Measurements from ENCODE around the gene HIVEP3. TPM values are rescaled to one million over a fixed set of nuclear protein-coding genes. Genes with fewer than 3 reads are reported as not detected.
A peak's percentile ranks its signal among the peaks of the same experiment; 100 is the strongest.

The HIVEP3 gene
- total and polyA plus RNA-seq, 5 donors: 6.3 to 7.9 (median 7.2) TPM

DNA sequence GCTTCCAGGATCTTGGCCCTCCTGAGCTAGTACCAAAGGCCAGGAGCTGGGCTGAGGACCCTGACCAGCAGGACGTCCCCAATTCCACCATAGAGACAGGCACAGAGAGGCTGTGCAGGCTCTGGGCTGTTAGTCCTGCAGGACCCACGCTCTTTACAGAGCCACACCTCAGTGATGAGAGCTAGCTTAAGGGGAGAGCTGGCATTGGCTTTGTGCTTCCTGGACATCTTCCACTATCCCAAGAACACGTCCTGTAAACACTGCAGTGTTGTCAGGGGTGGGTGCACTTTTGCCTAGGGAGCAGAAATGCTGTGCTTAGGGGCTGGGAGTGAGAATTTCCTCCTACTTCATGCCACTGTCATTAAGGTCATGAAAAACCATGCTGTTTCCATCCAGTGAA is 342.5 kb downstream of the HIVEP3 start:
- intact Hi-C loops (cut with DNase I): loop anchor here in 3 of 4 donors (10.0 kb wide), 2 partner anchors 219 to 599 kb away; no protein-coding TSS in a partner anchor
- Histone ChIP-seq H3K27me3 (ENCODE audit: control insufficient read depth, insufficient read depth) (no peaks in the 10 kb centered on the region), H3K4me3 (ENCODE audit: low read length) (no peak overlapping the region), H3K9me3 (ENCODE audit: control insufficient read depth, low read length) (no peaks in the 10 kb centered on the region), H3K27ac (ENCODE audit: low read length) (no peak overlapping the region), H3K4me1 (ENCODE audit: control insufficient read depth, insufficient read depth, low read length) (no peaks in the 10 kb centered on the region)
- 60% methylated on average over 3 of the region's 3 CpGs for WGBS
- ATAC-seq (no peak), DNase-seq (no peak)

DNA sequence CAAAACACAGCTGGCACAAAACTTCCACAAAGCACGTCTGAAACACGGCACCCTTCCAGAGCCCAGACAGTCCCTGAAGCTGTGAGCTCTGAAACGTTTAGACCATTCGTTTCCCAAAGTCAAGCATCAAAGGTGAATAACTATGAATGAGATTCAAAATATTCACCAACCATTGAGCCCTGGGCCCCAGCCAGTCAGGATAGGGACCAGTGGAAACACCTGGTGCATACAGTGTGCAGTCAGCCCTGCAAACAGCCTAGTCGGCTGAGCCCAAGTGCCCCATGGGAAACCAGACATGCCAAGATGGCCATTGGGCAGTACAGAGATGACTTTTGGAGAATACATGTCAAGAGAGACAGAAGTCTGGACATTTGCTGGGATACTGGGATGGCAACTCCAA is 343.9 kb downstream of the HIVEP3 start:
- Histone ChIP-seq H3K4me1 (ENCODE audit: control insufficient read depth, insufficient read depth, low read length) (no peaks in the 10 kb centered on the region), H3K4me3 (ENCODE audit: low read length) (no peak overlapping the region), H3K9me3 (ENCODE audit: control insufficient read depth, low read length) (no peaks in the 10 kb centered on the region), H3K27ac (ENCODE audit: low read length) (no peak overlapping the region), H3K27me3 (ENCODE audit: control insufficient read depth, insufficient read depth) (no peaks in the 10 kb centered on the region)
- intact Hi-C loops (cut with DNase I): loop anchor here in 3 of 4 donors (10.0 kb wide), 2 partner anchors 220 to 600 kb away; no protein-coding TSS in a partner anchor
- ATAC-seq: no peak
- WGBS: 66% methylated on average over 5 of the region's 5 CpGs
- no peak for DNase-seq

DNA sequence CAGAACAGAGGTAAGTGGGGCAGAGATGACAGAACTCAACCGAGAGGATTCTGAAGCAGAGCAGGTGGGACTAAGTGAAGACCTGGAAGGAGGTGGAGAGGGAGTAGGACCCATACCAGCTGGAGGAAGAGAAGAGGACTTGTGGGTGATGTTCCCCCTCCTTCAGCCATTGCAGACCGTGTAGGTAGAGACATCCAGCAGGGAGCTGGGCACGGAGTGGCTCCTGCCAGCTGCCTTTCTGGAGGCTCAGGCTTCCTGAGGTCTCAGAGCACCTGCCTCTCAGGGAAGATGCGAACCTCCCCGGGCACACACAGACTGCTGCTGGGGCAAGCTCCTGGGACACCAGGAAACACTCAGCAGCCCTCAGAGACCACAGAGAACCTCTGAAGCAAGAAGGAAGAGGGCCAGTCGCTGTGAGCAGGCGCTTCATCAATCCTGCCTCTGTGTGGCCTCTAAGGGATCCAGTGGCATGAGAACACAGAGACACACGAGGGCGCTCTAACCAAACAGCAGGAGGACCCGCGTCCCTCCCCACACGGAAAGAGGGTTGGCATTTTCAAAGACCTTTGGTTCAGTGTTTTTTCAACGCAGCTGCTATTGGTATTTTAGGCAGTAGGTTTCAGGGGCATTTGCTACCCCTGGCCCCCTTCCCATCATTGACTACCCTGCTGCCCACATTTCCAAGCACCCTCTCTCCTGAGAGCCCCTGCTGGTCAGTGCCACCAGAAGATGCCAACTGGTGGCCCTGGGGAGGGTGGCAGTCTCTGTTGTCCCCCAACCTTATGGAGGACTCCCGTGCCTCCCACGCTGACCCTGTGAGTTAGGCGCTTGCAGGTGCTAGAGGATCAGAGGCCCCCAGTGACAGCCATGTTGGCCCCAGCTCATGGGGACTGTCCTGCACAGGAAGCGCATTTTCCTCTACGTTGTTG is 344.7 kb downstream of the HIVEP3 start:
- Histone ChIP-seq H3K27ac (ENCODE audit: low read length) (no peak overlapping the region), H3K27me3 (ENCODE audit: control insufficient read depth, insufficient read depth) (no peaks in the 10 kb centered on the region), H3K9me3 (ENCODE audit: control insufficient read depth, low read length) (no peaks in the 10 kb centered on the region), H3K4me1 (ENCODE audit: control insufficient read depth, insufficient read depth, low read length) (no peaks in the 10 kb centered on the region), H3K4me3 (ENCODE audit: low read length) (no peak overlapping the region)
- ATAC-seq: peak; percentile 80 to 90
- DNase-seq: peak; percentile 79 to 92 (median 88)
- WGBS: 31% methylated on average over 18 of the region's 18 CpGs
- intact Hi-C loops (cut with DNase I): loop anchor here in 3 of 4 donors (10.0 kb wide), 2 partner anchors 221 to 601 kb away; no protein-coding TSS in a partner anchor

DNA sequence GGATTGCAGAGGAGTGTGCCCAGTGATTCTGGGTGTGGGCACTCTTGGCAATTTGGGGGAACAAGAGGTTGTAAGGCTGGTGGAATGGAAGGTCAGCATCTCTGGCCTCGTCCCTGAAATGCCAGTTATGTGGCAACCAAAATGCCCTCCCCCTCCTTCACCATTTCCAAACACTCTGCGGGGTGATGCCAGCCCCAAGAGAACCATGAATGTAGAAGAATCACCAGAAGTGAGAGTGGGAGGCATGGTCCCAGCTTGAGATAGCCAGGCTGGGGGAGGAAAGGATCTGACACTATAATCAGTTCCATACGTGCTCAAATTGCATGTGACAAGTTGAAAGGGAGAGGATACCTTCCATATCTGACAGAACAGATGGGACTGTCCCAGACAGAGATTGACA is 345.5 kb downstream of the HIVEP3 start:
- no peak for ATAC-seq
- intact Hi-C loops (cut with DNase I): loop anchor here in 3 of 4 donors (10.0 kb wide), 2 partner anchors 222 to 602 kb away; no protein-coding TSS in a partner anchor
- no peaks in the 10 kb centered on the region for H3K27me3 ChIP-seq (ENCODE audit: control insufficient read depth, insufficient read depth)
- no peaks in the 10 kb centered on the region for H3K4me1 ChIP-seq (ENCODE audit: control insufficient read depth, insufficient read depth, low read length)
- no peaks in the 10 kb centered on the region for H3K9me3 ChIP-seq (ENCODE audit: control insufficient read depth, low read length)
- DNase-seq: no peak
- no peak overlapping the region for H3K27ac ChIP-seq (ENCODE audit: low read length)
- no peak overlapping the region for H3K4me3 ChIP-seq (ENCODE audit: low read length)
- 93% methylated on average over 3 of the region's 3 CpGs for WGBS

DNA sequence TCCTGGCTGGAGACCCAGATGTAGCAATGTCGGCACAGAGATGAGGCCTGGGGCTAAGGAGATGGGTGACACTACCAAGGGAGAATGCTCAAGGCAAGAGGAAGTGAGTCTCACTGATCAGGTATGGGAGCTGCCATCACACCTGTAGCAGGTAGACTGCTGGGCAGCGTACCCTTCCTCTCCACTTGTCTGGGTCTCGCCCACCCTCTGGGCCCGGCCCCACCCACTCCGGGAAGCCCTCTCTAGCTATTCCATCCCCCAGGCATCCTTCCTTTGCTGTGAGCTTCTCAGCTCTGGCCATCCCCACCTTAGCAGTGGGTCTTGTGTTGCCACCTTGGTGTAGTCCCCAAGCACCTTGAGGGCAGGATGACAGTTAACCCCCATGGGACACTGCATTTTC is 346.5 kb downstream of the HIVEP3 start:
- Histone ChIP-seq H3K27me3 (ENCODE audit: control insufficient read depth, insufficient read depth) (no peaks in the 10 kb centered on the region), H3K27ac (ENCODE audit: low read length) (no peak overlapping the region), H3K4me3 (ENCODE audit: low read length) (no peak overlapping the region), H3K4me1 (ENCODE audit: control insufficient read depth, insufficient read depth, low read length) (no peaks in the 10 kb centered on the region), H3K9me3 (ENCODE audit: control insufficient read depth, low read length) (no peaks in the 10 kb centered on the region)
- DNase-seq (no peak), ATAC-seq (no peak)
- 90% methylated on average over 5 of the region's 5 CpGs for WGBS
- intact Hi-C loops (cut with DNase I): loop anchor here in 3 of 4 donors (10.0 kb wide), 2 partner anchors 223 to 603 kb away; no protein-coding TSS in a partner anchor

DNA sequence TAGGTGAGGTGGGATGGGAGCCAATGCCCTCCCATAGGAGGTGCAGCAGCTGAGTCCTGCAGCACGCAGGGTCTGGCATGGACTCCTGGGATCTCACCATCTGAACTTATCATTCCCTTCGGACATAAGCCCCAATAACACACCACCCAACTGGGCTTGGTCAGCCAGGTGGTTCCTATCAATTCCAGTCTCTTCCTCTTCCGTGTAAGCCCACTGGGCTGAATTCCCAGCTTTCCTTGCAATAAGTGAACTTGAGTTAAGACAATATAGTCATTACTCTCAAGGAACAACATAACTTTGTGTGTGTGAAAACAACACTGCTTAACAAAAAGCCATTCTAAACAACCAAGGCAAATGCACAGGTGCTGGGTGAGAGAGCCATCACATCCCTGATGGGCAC is 347.7 kb downstream of the HIVEP3 start:
- 60% methylated on average over 3 of the region's 3 CpGs for WGBS
- no peak overlapping the region for H3K27ac ChIP-seq (ENCODE audit: low read length)
- intact Hi-C loops (cut with DNase I): loop anchor here in 3 of 4 donors (10.0 kb wide), 2 partner anchors 224 to 604 kb away; no protein-coding TSS in a partner anchor
- ATAC-seq (no peak), DNase-seq (no peak)
- H3K4me3 ChIP-seq (ENCODE audit: low read length): no peak overlapping the region
- H3K4me1 ChIP-seq (ENCODE audit: control insufficient read depth, insufficient read depth, low read length): no peaks in the 10 kb centered on the region
- H3K27me3 ChIP-seq (ENCODE audit: control insufficient read depth, insufficient read depth): no peaks in the 10 kb centered on the region
- no peaks in the 10 kb centered on the region for H3K9me3 ChIP-seq (ENCODE audit: control insufficient read depth, low read length)

DNA sequence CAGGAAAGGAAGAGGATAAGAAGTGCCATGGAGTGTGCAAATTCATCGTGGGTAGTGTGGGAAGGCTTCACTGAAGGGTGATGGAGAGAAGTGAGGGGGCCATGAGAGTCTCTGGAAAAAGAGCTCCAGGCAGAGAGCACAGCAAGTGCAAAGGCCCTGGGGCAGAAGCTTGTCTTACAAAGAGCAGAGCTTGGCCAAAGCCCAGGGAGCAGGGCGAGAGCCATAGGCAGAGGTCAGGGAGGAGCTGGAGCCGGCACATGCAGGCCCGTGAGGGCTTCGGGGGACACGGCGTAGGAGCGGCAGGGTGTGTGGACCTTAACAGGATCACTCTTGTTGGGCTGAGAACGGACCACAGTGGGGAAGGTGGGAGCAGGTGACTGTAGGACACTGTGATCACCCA is 350.5 kb downstream of the HIVEP3 start:
- ATAC-seq (peak in 1 of 2 donors; percentile 23), DNase-seq (no peak)
- H3K9me3 ChIP-seq (ENCODE audit: control insufficient read depth, low read length): no peaks in the 10 kb centered on the region
- H3K27ac ChIP-seq (ENCODE audit: low read length): no peak overlapping the region
- H3K4me3 ChIP-seq (ENCODE audit: low read length): no peak overlapping the region
- WGBS: 96% methylated on average over 9 of the region's 9 CpGs
- no peaks in the 10 kb centered on the region for H3K27me3 ChIP-seq (ENCODE audit: control insufficient read depth, insufficient read depth)
- intact Hi-C loops (cut with DNase I): no loop called here
- H3K4me1 ChIP-seq (ENCODE audit: control insufficient read depth, insufficient read depth, low read length): no peaks in the 10 kb centered on the region

DNA sequence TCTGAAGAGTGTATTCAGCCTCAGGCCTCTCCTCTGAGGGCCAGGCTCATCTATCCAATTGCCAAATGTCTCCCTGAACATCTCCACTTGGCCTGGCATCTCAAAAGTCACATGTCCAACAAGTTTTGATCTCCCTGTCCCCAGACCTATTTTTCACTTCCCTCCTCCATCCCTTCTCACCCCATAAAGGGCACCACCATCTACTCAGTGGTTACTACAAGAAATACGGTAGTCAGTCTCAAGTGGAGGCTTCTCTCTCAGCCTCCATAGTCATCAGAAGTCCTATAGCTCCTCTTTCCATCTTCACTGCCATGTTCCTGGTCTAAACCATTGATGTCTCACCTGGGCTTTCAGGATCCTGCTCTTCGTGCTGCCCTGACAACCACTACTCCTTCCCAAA is 351.8 kb downstream of the HIVEP3 start:
- H3K27me3 ChIP-seq (ENCODE audit: control insufficient read depth, insufficient read depth): no peaks in the 10 kb centered on the region
- intact Hi-C loops (cut with DNase I): no loop called here
- H3K9me3 ChIP-seq (ENCODE audit: control insufficient read depth, low read length): no peaks in the 10 kb centered on the region
- H3K4me3 ChIP-seq (ENCODE audit: low read length): no peak overlapping the region
- WGBS: 92% methylated on average over 2 of the region's 2 CpGs
- H3K4me1 ChIP-seq (ENCODE audit: control insufficient read depth, insufficient read depth, low read length): no peaks in the 10 kb centered on the region
- ATAC-seq: no peak
- DNase-seq: no peak
- H3K27ac ChIP-seq (ENCODE audit: low read length): no peak overlapping the region

DNA sequence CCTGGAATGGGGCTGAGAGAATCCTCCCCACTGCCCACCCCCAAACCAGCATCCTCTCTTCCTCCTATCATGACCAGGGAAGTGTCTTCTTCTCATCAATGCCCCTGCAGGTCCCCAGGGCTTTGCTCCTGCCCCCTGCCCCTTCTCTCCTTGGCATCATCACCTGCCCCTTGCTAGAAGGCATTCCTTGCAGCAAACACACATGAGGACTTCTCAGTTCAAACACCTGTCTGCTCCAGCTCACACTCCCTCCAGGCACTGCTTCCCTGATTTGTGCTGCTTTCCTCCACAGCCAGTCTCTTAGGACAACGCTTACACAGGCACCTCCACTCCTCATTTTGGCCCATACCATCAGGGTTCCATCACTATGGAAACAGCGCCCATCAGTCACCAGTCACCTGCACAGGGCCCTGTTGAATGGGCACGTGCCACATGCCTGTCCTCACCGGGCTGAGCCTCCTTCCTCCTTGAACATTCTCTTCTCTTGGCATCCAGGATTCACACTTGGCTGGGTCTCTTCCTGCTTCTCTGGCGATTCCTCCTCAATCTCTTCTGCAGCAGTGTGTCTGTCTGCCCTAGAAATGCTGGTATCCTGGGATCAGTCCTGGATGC is 352.3 kb downstream of the HIVEP3 start:
- Histone ChIP-seq H3K4me1 (ENCODE audit: control insufficient read depth, insufficient read depth, low read length) (no peaks in the 10 kb centered on the region), H3K27ac (ENCODE audit: low read length) (no peak overlapping the region), H3K9me3 (ENCODE audit: control insufficient read depth, low read length) (no peaks in the 10 kb centered on the region), H3K27me3 (ENCODE audit: control insufficient read depth, insufficient read depth) (no peaks in the 10 kb centered on the region), H3K4me3 (ENCODE audit: low read length) (no peak overlapping the region)
- 90% methylated on average over 5 of the region's 5 CpGs for WGBS
- ATAC-seq: no peak
- DNase-seq: no peak
- intact Hi-C loops (cut with DNase I): no loop called here

DNA sequence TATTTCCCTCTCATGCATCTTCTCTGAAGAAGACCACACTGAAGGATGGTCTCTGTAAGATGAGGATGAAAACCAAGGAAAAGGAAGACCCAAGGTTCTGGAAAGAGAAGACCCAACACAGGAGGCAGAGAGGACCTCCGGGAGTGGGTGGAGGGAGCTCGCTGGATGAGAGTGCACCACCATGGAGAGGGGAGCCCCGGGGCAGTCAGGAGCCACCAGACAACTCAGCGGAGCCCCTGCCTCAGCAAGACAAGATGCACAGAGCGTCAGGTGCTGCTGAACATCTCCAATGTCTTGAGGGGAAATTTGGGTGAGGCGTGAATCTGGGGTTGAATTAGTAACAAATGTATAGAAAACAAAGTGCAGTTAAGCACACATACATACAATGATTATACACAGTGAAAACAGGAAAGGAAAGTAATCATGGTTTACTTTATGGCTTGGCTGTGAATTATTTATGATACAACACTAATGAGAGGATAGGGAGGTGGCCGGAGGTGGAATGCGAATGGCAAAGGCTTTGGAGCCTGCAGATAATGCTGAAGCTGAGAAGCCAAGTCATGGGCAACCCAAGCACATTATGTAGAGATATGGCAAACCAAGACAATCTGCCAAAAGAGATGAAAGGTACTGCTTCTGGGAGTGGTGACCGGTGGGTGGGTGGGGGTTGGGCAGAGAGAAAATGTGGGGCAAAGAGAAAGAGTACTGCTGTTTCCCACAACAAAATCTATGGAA is 353.8 kb downstream of the HIVEP3 start:
- ATAC-seq (no peak), DNase-seq (no peak)
- Histone ChIP-seq H3K27me3 (ENCODE audit: control insufficient read depth, insufficient read depth) (no peaks in the 10 kb centered on the region), H3K4me1 (ENCODE audit: control insufficient read depth, insufficient read depth, low read length) (no peaks in the 10 kb centered on the region), H3K4me3 (ENCODE audit: low read length) (no peak overlapping the region), H3K9me3 (ENCODE audit: control insufficient read depth, low read length) (no peaks in the 10 kb centered on the region), H3K27ac (ENCODE audit: low read length) (no peak overlapping the region)
- intact Hi-C loops (cut with DNase I): no loop called here
- WGBS: 92% methylated on average over 9 of the region's 9 CpGs

All from right cardiac atrium (tissue), 5 donors.